ENCODE measurements around the gene EPHB2. TPM values are rescaled to one million over a fixed set of nuclear protein-coding genes. Genes with fewer than 3 reads are reported as not detected.

The EPHB2 gene
- total RNA-seq, 2 donors from 2014 or later: 0.04 TPM; not detected in 1

DNA sequence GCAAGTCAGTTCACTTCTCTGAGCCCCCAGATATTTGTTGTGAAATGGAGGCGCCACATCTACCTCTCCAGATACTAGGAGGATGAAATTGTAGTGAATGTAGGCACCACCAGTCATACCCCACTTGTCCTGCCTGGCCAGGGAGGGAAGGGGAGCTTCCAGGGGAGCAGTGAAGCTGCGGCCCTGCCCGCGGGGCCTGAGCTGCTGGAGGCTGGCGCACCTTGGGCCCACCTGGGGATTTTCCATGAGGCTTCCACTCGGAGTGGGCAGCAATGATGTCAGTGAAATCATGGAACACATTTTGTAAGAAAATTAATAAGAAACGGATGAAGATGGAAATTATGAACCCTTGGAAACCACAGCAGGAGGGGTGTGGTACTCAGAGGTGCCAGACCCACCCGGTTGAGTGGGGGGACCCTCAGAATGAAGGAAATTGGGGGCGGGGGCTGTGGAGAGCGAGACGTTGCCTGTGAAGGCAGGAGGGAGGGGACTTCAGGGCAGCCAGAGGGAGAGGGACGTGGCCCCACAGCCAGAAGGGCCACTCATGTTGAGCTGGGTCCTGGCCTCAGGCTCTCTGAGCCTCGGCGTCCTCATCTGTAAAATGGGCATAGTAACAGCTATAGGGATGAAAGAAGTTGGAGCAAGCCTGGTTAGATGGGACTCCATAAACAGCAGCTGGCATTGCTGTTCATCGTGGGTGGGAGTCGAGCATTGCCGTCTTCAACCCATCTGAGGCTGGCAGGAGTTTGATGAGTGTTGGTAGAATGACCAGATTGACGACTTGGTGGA, 101.6 kb downstream of the EPHB2 start:
- no peaks in the 10 kb centered on the region for H3K36me3 Mint-ChIP-seq (ENCODE audit: low read depth)
- H3K9me3 Mint-ChIP-seq: no peaks in the 10 kb centered on the region
- H3K27ac Mint-ChIP-seq: no peak overlapping the region
- H3K4me1 Mint-ChIP-seq: no peaks in the 10 kb centered on the region
- no peak for ATAC-seq (replicated peaks)
- no peak overlapping the region for H3K4me3 Mint-ChIP-seq
- peaks cover 3% of the 10 kb centered on the region for H3K27me3 Mint-ChIP-seq

DNA sequence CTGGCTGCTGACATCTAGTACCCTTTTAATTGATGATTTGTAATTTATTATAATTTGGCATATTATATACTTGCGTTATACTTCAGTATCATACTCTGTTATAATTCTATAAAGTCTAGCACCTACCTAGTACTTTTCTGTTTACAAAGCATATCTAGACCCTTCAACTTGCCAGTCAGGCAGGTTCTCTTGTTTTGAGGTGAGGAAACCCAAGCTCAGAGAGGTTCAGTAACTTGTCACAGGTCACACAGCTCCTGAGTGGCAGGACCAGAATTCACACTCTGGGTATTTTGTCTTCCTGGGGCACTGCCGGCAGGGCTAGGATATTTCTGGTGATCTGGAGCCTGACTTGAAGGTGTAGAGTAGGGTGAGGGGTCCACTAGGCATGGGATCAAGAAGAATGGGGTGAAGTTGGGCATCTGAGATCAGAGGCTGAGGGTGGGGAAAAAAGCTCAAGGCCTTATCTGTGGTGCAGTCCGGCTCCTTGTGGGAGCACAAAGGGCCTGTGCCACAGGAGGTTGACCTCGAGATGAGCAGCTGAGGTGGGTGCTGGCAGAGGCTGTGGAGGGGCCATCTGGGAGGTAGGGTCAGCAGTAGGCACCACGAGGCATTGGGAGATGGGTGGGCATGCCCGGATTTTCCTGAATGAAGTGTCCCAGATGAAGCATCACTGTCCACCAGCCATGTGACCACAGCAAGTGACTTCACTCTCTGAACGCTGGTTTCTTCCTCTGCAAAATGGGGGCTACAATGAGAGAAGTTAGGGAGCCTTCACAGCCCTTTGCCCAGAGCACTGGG, 102.6 kb downstream of the EPHB2 start:
- peaks cover 3% of the 10 kb centered on the region for H3K27me3 Mint-ChIP-seq
- no peaks in the 10 kb centered on the region for H3K4me1 Mint-ChIP-seq
- no peaks in the 10 kb centered on the region for H3K9me3 Mint-ChIP-seq
- H3K36me3 Mint-ChIP-seq (ENCODE audit: low read depth): no peaks in the 10 kb centered on the region
- no peak for ATAC-seq (replicated peaks)
- H3K27ac Mint-ChIP-seq: no peak overlapping the region
- no peak overlapping the region for H3K4me3 Mint-ChIP-seq

DNA sequence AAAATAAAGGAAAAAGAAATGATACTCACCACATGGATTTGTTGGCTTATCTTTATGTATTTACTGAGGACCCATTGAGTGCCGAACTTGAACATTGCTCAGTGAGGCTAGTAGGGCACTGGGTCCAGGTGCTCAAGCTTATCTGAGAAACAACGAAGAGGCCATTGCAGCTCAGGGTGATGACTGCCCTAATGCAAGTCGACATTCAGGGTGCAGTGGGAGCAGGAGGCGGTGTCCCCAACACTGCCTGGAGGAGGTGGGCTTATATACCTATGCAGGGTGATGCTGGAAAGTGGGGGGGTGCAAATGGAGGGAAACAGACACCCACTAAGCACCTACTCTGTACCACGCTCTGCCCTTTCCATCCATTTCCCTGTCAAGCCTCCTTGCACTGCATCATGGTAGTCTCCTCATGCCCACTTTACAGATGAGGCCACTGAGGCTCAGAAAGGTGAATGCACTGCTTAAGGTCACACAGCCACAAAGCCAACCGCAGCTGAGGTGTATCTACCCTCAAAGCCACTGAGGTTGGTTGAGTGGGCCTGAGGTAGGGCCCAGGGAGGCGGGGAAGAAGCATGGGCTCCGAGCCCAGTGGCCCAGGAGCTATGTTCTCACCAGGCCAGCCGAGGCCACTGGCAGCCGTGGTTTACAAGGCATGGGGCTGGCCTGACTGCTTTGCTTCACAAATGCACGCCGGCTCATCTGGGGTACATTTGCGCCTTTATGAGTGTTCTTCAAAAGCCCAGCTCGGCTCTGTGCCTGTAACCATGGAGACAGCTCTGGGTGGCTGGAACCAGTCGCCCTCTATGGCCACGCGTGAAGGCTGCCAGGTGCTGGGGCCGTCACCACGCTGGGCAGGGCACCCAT, 103.8 kb downstream of the EPHB2 start:
- ATAC-seq (replicated peaks): no peak
- Mint-ChIP-seq H3K27ac (no peak overlapping the region), H3K4me3 (no peak overlapping the region), H3K36me3 (ENCODE audit: low read depth) (no peaks in the 10 kb centered on the region), H3K27me3 (peaks cover 7% of the 10 kb centered on the region), H3K4me1 (no peaks in the 10 kb centered on the region), H3K9me3 (no peaks in the 10 kb centered on the region)

DNA sequence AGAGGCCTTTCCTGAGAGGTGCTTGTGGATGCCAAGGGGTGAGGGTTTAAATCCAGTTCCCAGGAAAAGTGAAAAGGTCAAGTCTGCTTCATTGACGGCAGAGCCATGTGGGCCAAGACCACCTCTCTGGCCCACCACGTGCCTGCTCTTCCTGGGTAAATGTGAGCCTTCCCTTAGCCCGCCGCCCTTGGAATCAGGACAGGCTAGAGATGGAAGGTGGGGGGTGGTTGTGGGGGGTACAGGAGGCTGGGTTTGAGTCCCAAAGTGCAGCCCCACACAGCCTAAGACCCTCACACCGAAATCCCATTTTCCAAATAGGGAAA, 104.4 kb downstream of the EPHB2 start:
- Mint-ChIP-seq H3K27me3 (peaks cover 7% of the 10 kb centered on the region), H3K4me3 (no peak overlapping the region), H3K4me1 (no peaks in the 10 kb centered on the region), H3K27ac (no peak overlapping the region), H3K36me3 (ENCODE audit: low read depth) (no peaks in the 10 kb centered on the region), H3K9me3 (no peaks in the 10 kb centered on the region)
- ATAC-seq (replicated peaks): no peak

DNA sequence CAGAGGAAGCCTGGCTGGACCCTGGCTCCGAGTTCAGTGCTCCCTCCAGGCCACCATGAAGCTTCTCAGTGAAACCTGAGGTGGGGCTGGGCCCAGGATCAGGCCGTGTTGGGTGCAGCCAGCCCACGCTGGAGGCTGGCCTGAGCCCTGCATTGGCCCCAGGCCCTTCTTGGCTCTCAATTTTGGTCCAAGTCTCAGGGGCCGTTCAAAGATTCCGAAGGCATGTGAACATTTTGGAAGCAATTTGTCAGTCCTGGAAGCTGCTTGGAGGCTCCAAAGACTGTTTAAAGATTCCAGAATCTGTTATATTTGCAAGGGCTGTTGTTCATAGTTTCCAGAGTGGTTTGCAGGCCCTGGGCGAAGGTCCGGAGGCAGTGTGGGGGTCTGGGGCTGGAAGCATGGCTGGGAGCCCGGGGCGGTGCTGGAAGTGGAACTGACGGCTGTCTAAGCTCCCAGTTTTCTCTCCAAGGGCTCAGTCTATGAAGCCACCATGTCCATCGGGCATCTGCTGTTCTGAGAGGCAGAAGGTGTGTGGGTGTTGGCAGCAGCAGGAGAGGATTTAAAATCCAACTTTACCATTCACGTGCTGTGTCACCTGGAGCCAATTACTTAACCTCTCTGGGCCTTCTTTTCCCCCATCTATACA, 104.9 kb downstream of the EPHB2 start:
- no peaks in the 10 kb centered on the region for H3K36me3 Mint-ChIP-seq (ENCODE audit: low read depth)
- peaks cover 7% of the 10 kb centered on the region for H3K27me3 Mint-ChIP-seq
- H3K4me1 Mint-ChIP-seq: no peaks in the 10 kb centered on the region
- no peak overlapping the region for H3K27ac Mint-ChIP-seq
- no peak overlapping the region for H3K4me3 Mint-ChIP-seq
- no peak for ATAC-seq (replicated peaks)
- no peaks in the 10 kb centered on the region for H3K9me3 Mint-ChIP-seq

DNA sequence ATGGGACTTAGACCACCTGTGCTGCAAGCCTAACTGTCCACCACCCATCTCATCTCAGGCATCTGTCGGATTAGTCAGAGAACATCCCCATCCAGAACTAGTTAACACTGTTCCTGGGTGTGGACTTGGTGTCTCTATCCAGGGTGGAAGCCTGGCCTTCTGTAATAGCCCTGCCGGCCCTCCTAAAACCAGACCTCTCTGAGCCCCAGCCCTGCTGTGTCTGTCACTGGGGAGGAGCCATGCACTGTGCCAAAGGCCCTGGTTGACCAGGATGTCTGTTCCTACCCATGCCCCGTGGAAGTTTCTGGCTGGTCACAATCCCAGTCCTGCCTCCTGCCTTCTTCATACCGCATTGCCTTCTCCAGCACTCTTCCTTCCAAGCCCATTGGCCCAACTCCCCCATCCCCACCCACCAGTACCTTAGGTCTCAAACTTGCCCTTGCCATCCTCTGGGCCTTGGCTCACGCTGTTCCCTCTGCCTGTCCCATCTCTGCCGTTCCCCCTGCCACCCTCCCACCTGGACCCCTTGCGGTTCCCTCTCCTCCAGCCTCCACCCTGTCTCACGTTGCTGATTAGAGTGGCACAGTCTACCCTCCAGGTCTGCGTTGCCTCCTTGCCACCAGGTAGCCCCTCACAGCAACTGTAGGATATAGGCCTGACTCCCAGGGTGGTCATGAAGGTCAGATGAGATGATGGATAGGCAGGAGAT, 105.6 kb downstream of the EPHB2 start:
- H3K27ac Mint-ChIP-seq: no peak overlapping the region
- no peaks in the 10 kb centered on the region for H3K36me3 Mint-ChIP-seq (ENCODE audit: low read depth)
- H3K9me3 Mint-ChIP-seq: no peaks in the 10 kb centered on the region
- H3K4me1 Mint-ChIP-seq: no peaks in the 10 kb centered on the region
- no peak for ATAC-seq (replicated peaks)
- no peak overlapping the region for H3K4me3 Mint-ChIP-seq
- peaks cover 7% of the 10 kb centered on the region for H3K27me3 Mint-ChIP-seq

DNA sequence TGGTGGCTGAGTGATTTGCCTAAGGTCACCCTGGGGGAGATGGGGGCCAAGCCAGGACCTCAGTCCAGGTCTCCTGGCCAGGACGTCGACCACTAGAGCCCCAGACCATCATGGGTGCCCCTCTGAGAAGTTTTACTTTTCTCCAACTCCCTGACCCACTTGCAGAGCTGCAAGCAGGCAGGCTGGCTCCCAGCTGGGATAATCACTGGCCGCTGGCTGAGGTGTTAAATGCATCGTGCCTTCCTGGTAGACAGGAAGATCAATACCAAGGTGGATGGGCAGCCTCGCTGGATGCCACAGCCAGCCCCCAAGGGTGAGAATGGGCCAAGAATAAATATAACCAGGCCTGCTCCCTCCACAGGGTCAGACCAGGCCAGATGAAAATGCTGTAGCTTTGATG, 106.2 kb downstream of the EPHB2 start:
- Mint-ChIP-seq H3K9me3 (no peaks in the 10 kb centered on the region), H3K36me3 (ENCODE audit: low read depth) (no peaks in the 10 kb centered on the region), H3K27me3 (peaks cover 7% of the 10 kb centered on the region), H3K4me1 (no peaks in the 10 kb centered on the region), H3K27ac (no peak overlapping the region), H3K4me3 (no peak overlapping the region)
- no peak for ATAC-seq (replicated peaks)

DNA sequence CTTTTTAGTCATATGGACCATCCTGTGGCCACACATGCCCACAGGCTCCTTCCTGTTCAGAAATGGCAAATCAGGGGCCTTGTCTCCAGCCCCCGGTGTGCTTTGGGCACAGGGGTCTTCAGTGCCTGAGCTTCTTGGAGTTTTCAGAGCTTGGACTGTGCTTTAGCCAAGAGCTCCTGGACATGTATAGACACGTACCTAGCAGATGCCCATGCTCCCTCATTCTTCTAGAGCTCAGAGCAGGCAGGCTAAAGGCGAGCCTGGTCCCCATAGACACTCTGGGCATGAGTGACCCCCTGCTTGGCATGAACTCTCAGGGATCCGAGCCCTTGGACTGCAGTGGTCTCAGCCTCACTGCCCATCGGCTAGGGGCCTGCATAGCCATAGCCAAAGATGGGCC, 106.8 kb downstream of the EPHB2 start:
- no peak for ATAC-seq (replicated peaks)
- Mint-ChIP-seq H3K9me3 (no peaks in the 10 kb centered on the region), H3K36me3 (ENCODE audit: low read depth) (no peaks in the 10 kb centered on the region), H3K4me1 (no peaks in the 10 kb centered on the region), H3K27ac (no peak overlapping the region), H3K4me3 (no peak overlapping the region), H3K27me3 (peaks cover 7% of the 10 kb centered on the region)

DNA sequence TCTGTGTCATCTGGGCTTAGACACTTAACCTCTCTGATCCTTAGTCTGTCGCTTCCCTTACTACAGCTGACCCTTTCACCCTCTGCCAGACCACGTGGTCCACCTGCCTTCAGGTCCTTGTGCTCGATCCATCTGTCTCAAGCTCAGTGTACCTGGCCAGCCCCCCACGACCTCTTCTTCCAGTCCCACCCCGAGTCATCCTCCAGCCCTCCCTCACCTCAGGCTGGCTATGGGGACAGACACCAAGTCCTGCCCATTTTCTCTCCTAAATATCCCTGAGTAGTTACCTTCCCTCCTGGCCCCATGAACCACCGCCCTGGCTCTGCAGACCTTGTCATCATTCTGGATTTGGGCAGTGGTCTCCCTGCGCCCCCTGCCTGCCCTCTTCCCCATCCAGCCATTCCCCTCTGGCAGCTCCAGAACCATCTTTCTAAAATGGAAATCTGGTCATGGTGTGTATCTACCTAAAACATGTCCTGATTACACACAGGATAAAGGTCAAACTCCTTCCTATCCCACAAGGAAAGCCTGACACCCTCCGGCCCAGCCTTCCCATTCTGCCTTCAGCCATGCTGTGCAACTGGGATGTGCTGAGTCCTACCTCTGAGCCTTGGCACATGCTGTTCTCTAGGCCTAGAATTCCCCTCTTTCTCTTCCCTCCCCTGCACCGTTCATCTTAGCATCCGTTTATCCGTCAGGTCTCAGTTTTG, 107.6 kb downstream of the EPHB2 start:
- Mint-ChIP-seq H3K4me1 (no peaks in the 10 kb centered on the region), H3K36me3 (ENCODE audit: low read depth) (no peaks in the 10 kb centered on the region)
- no peak for ATAC-seq (replicated peaks)

DNA sequence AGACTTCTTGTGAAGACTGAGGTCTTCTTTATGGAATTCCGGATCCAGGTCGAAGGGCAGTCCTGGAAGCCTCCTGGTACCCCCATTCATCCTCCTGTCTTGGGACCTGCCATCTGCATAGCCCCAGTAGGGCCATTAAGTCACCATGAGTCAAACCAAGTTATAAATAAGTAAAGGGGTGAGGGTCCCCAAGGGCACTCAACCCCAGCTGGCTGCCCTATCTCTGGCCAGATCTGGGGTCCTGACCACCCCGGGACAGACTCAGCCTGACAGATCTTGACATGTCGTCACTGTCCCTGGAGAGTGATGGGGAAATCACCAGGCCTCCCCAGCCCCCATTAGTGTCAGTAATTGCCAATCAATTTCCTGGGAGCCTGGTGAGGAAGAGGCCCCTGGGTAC, 108.7 kb downstream of the EPHB2 start:
- Mint-ChIP-seq H3K4me1 (no peaks in the 10 kb centered on the region), H3K9me3 (no peaks in the 10 kb centered on the region), H3K4me3 (no peak overlapping the region), H3K27me3 (peaks cover 8% of the 10 kb centered on the region), H3K27ac (no peak overlapping the region), H3K36me3 (ENCODE audit: low read depth) (no peaks in the 10 kb centered on the region)
- no peak for ATAC-seq (replicated peaks)

More for the DNA sequence above, 107.6 kb downstream of the EPHB2 start:
- Mint-ChIP-seq H3K27ac (no peak overlapping the region), H3K27me3 (peaks cover 4% of the 10 kb centered on the region), H3K4me3 (no peak overlapping the region), H3K9me3 (no peaks in the 10 kb centered on the region)

DNA sequence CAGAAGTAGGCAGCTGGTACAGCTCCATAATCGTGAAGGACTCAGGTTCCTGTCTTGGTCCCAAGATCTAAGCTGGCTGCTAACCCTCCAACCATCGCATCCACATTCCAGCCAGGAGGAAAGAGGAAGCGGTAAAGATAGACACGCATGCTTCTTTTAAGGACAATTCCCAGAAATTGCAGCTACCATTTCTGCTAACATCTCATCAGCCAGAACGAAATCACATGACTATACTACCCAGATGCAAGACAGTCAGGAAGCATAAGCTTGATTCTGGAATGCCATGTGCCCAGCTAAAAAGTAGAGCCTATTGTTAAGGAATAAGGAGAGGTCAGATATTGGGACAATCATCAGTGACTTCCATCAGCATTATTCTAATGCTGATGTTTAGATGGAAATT, 110.4 kb downstream of the EPHB2 start:
- Mint-ChIP-seq H3K27me3 (peaks cover 12% of the 10 kb centered on the region), H3K27ac (no peak overlapping the region), H3K36me3 (ENCODE audit: low read depth) (no peaks in the 10 kb centered on the region), H3K4me1 (no peaks in the 10 kb centered on the region), H3K9me3 (no peaks in the 10 kb centered on the region), H3K4me3 (no peak overlapping the region)
- no peak for ATAC-seq (replicated peaks)

DNA sequence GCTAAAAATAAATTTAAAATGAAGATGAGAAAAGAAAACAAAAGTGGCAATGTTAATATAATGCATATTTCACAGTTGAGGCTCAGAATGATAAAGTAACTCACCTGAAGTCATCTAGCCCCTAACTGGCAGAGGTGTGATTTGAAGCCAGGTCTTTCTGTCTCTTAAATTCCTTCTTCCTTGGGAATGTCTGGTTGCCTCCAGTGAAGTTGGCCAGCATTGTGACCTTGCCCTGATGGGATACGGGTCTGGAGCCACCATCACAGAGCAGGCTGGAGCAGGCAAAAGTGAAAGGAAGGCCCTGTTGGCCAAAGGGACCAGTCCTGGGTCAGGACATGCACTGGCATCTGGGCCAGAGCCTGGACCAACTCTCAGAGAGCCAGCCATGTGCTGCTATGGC, 111.7 kb downstream of the EPHB2 start:
- H3K27me3 Mint-ChIP-seq: peaks cover 12% of the 10 kb centered on the region
- H3K27ac Mint-ChIP-seq: no peak overlapping the region
- H3K36me3 Mint-ChIP-seq (ENCODE audit: low read depth): no peaks in the 10 kb centered on the region
- no peaks in the 10 kb centered on the region for H3K4me1 Mint-ChIP-seq
- H3K4me3 Mint-ChIP-seq: no peak overlapping the region
- H3K9me3 Mint-ChIP-seq: no peaks in the 10 kb centered on the region
- ATAC-seq (replicated peaks): no peak

DNA sequence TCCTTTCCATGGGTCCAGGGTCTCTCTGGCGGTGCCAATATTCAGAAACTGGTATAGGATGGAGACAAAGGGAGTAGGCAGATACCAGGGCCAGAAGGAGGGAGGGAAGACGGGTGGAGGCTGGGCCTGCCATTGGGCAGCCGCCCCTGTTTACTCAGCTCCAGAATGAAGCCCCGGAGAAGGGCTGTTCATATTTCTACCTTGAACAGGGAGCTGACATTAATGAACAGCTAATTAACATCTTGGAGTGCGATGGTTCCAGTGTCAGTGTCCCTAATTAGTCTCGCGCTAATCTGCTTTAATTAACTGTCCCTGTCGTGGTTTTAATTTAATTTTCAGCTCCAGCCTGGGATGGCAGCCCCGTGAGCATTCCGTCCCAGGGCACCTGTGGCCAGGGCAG, 113.8 kb downstream of the EPHB2 start:
- no peak overlapping the region for H3K4me3 Mint-ChIP-seq
- H3K27ac Mint-ChIP-seq: no peak overlapping the region
- no peaks in the 10 kb centered on the region for H3K9me3 Mint-ChIP-seq
- no peaks in the 10 kb centered on the region for H3K4me1 Mint-ChIP-seq
- peaks cover 8% of the 10 kb centered on the region for H3K27me3 Mint-ChIP-seq
- ATAC-seq (replicated peaks): no peak
- no peaks in the 10 kb centered on the region for H3K36me3 Mint-ChIP-seq (ENCODE audit: low read depth)

Measured in activated T-helper 17 cell treated with anti-CD3 and anti-CD28 coated beads, Interleukin-2, amount 50 U/mL, for 72 hours (primary cell).